HepG2 (cell line): ENCODE results near the gene PTPRM. TPM values are rescaled to one million over a fixed set of nuclear protein-coding genes. Genes with fewer than 3 reads are reported as not detected.

Source experiments
- ATAC-seq: fragments of 200-7000 bp; cut with Tn5 transposase; 3 replicates; pipeline ENCODE4 v1.9.1; 2020; ENCODE audit warnings: mild to moderate bottlenecking, moderate library complexity
- BruUV-seq: library from RNA; stranded (reverse); fragments of 400-500 nt; replicated peaks from 2 replicates; lab custom pipeline; 2021; lab: Mats Ljungman, UMichigan
- CTCF ChIA-PET: fragments of 300-600 bp; formaldehyde crosslinking; extraction: SDS; loops from one replicate; lab custom pipeline; 2021; ENCODE audit warnings: low total read pairs, inconsistent platforms, low intra/inter-chr PET ratio; lab: Yijun Ruan, JAX
- POLR2A ChIA-PET: fragments of 350-600 bp; sonication (Branson Sonifier 250); formaldehyde crosslinking; loops from one replicate; lab custom pipeline; 2020; ENCODE audit warnings: antibody characterized with exemption, inconsistent platforms; lab: Yijun Ruan, JAX
- DNase-seq: peaks from one replicate; pipeline ENCODE4 v3.0.0-alpha.2; 2015; ENCODE audit warnings: low spot score
- FAIRE-seq: peaks from 3 replicates; lab custom pipeline; 2011; peaks lifted over from hg19 to GRCh38; lab: Jason Lieb, UNC
- H2AFZ ChIP-seq: one replicate; pipeline ENCODE4 v1.6.1; 2011; ENCODE audit warnings: low read length, inconsistent platforms
- H3K27ac ChIP-seq: fragments of 300-600 bp; 3 replicates; pipeline ENCODE4 v1.8.0; 2011; ENCODE audit warnings: mixed run types, mild to moderate bottlenecking, mixed read lengths, low read length, inconsistent platforms; ENCODE audit not compliant: insufficient read depth; ENCODE audit errors: extremely low read length
- H3K27me3 ChIP-seq, 2 experiments: fragments of 200-600 bp in 1 of 2; 2 replicates in 1 of 2; 3 replicates in 1 of 2; pipeline versions ENCODE4 v1.6.0 to v1.8.0; 2011; ENCODE audit warnings: low read length in 2 of 2, mild to moderate bottlenecking in 2 of 2, moderate library complexity in 2 of 2, inconsistent platforms in 1 of 2; ENCODE audit not compliant: insufficient read depth in 2 of 2, control insufficient read depth in 1 of 2
- H3K36me3 ChIP-seq, 2 experiments: fragments of 200-600 bp in 1 of 2; replicated peaks in 1 of 2; 2 replicates in 1 of 2; 3 replicates in 1 of 2; pipeline versions ENCODE4 v1.5.1 to v1.8.0; 2011; ENCODE audit warnings: low read length in 2 of 2, inconsistent platforms in 1 of 2; ENCODE audit not compliant: insufficient read depth in 2 of 2, control insufficient read depth in 1 of 2
- H3K4me1 ChIP-seq: 2 replicates; pipeline ENCODE4 v1.5.1; 2012; ENCODE audit warnings: low read length, inconsistent platforms; ENCODE audit not compliant: insufficient read depth
- H3K4me2 ChIP-seq: 2 replicates; pipeline ENCODE4 v1.6.0; 2011; ENCODE audit warnings: low read depth, low read length, inconsistent platforms
- H3K4me3 ChIP-seq, 3 experiments: fragments of 200-600 bp in 1 of 3; sonication (generic), shearing (Covaris generic) in 1 of 3; replicated peaks in 1 of 3; 2 replicates each; pipeline ENCODE4 v1.5.1; 2011 to 2016; ENCODE audit warnings: low read length in 3 of 3, inconsistent platforms in 2 of 3, low read depth in 2 of 3, mild to moderate bottlenecking in 2 of 3, control low read depth in 1 of 3, mixed read lengths in 1 of 3; ENCODE audit not compliant: insufficient read depth in 1 of 3
- H3K79me2 ChIP-seq: one replicate; pipeline ENCODE4 v1.6.1; 2011; ENCODE audit warnings: low read length, inconsistent platforms; ENCODE audit not compliant: insufficient read depth
- H3K9ac ChIP-seq: 2 replicates; pipeline ENCODE4 v1.6.0; 2011; ENCODE audit warnings: mild to moderate bottlenecking, low read depth, low read length, inconsistent platforms; ENCODE audit not compliant: insufficient read depth
- H3K9me3 ChIP-seq: 2 replicates; pipeline ENCODE4 v1.5.1; 2012; ENCODE audit warnings: mild to moderate bottlenecking, low read length
- H4K20me1 ChIP-seq: 2 replicates; pipeline ENCODE4 v1.6.0; 2011; ENCODE audit warnings: inconsistent platforms, mild to moderate bottlenecking, low read length, moderate library complexity; ENCODE audit not compliant: insufficient read depth
- AHR ChIP-seq: IDR thresholded peaks from 2 replicates; pipeline ENCODE4 v1.6.1; 2018; ENCODE audit warnings: missing genetic modification reagents, missing compliant biosample characterization
- ELF1 ChIP-seq: sonication (generic); formaldehyde crosslinking; IDR thresholded peaks from 2 replicates; pipeline ENCODE4 v1.4.0; 2020; ENCODE audit warnings: missing genetic modification reagents
- HDAC1 ChIP-seq: sonication (generic); formaldehyde crosslinking; IDR thresholded peaks from 2 replicates; pipeline ENCODE4 v1.5.1; 2020; ENCODE audit warnings: mild to moderate bottlenecking, missing genetic modification reagents
- KLF11 ChIP-seq: IDR thresholded peaks from 2 replicates; pipeline ENCODE4 v1.6.1; 2016; ENCODE audit warnings: missing compliant biosample characterization
- MAFK ChIP-seq, 2 experiments: IDR thresholded peaks in 1 of 2; conservative IDR thresholded peaks in 1 of 2; 2 replicates each; pipeline ENCODE4 v1.6.1; 2011; ENCODE audit warnings: improper control_type of control experiment in 2 of 2, low read length in 2 of 2
- MTF1 ChIP-seq: sonication (generic); formaldehyde crosslinking; IDR thresholded peaks from 2 replicates; pipeline ENCODE4 v1.5.0; 2020; ENCODE audit warnings: missing genetic modification reagents
- NFATC3 ChIP-seq: sonication (generic); formaldehyde crosslinking; IDR thresholded peaks from 2 replicates; pipeline ENCODE4 v1.5.1; 2020; ENCODE audit warnings: mild to moderate bottlenecking, missing genetic modification reagents
- ZFX ChIP-seq: sonication (generic); formaldehyde crosslinking; IDR thresholded peaks from 2 replicates; pipeline ENCODE4 v1.4.0; 2020; ENCODE audit warnings: mild to moderate bottlenecking, low read depth, missing genetic modification reagents, moderate library complexity
- ZNF780A ChIP-seq: sonication (generic); formaldehyde crosslinking; IDR thresholded peaks from 2 replicates; pipeline ENCODE4 v1.8.0; 2022; ENCODE audit warnings: mild to moderate bottlenecking, missing genetic modification reagents, moderate library complexity
- WGBS: methylation state at CpG from one replicate; pipeline ENCODE4 v1.1.6; 2017; ENCODE audit warnings: low lambda C conversion rate; 5-methylcytosine and 5-hydroxymethylcytosine counted together
- in situ Hi-C: cut with HindIII; loops from 2 replicates; pipeline ENCODE4 v1.10.0; 2017; ENCODE audit warnings: low pct_unique_long_range_greater_than_20kb; ENCODE audit not compliant: extremely low pct_ligation_motif_present
- intact Hi-C: fragments of 100-400 bp; cut with micrococcal nuclease; formaldehyde crosslinking; loops from one replicate; pipeline ENCODE4 v1.10.0; 2022; ENCODE audit not compliant: unreplicated experiment
- polyA plus RNA-seq, 8 experiments: library from polyadenylated mRNA; depleted of rRNA in 3 of 8; stranded (reverse) in 7 of 8; unstranded in 1 of 8; fragments of >200 nt; fragmentation: Illumina TruSeq in 4 of 8; extraction: Trizol in 4 of 8; gene quantifications; 2 replicates each; pipeline versions ENCODE4 v1.2.1 to v1.2.3, GENCODE V29; 2011 to 2016; ENCODE audit warnings: low read depth in 4 of 8, missing spikeins in 1 of 8, mixed read lengths in 1 of 8; ENCODE audit not compliant: insufficient read depth in 1 of 8
- total RNA-seq, 5 experiments: library from RNA; depleted of rRNA; stranded (reverse); fragments of >200 nt; fragmentation: Illumina TruSeq; extraction: Trizol; gene quantifications; 2 replicates each; pipeline ENCODE4 v1.2.3, GENCODE V29; 2016; ENCODE audit warnings: low read depth in 1 of 5
- TF ChIP-seq, protein P1 (sequence below): fragments of 450-650 bp; IDR thresholded peaks from 2 replicates; pipeline ENCODE4 v1.6.1; 2017
- TF ChIP-seq, protein P2 (sequence below): sonication (generic); formaldehyde crosslinking; conservative IDR thresholded peaks from 2 replicates; pipeline ENCODE4 v1.4.0; 2020; ENCODE audit warnings: mild to moderate bottlenecking, missing genetic modification reagents, moderate library complexity
- TF ChIP-seq, protein P3 (sequence below): sonication (generic); formaldehyde crosslinking; IDR thresholded peaks from 2 replicates; pipeline ENCODE4 v1.9.0; 2021; ENCODE audit warnings: missing genetic modification reagents, mild to moderate bottlenecking, borderline replicate concordance
- TF ChIP-seq, protein P4 (sequence below): IDR thresholded peaks from 2 replicates; pipeline ENCODE4 v1.4.0; 2020; ENCODE audit warnings: mild to moderate bottlenecking, missing genetic modification reagents
- TF ChIP-seq, protein P5 (sequence below): sonication (generic); formaldehyde crosslinking; IDR thresholded peaks from 2 replicates; pipeline ENCODE4 v1.5.1; 2020; ENCODE audit warnings: missing genetic modification reagents, mild to moderate bottlenecking, borderline replicate concordance

Gene PTPRM
- total and polyA plus RNA-seq, 2 of the 13 experiments (the other 11 are each of a cell fraction or from before 2014, with no cell fraction given): 12.6 to 108 TPM

DNA sequence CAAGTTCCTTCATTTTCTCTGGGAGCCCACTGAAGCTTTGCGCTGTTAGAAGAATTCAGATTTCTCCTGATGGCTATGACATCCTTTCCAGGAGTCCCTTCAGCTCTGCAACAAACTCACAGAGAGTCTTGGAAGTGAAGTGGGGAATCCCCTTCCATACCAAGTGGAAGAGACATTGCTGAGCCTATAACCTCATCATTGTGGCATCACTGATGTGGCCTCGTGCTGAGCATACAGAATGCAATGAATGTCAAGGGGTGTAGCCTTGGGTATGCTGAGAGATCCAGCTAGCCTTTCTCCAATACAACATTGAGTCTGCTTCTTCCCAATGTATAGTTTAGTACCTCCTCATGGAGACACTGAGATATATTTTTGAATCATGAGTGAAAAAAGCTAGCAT lies 731.1 kb downstream of the PTPRM start:
- no peaks in the 10 kb centered on the region for H3K27me3 ChIP-seq
- no peak for DNase-seq
- no peak for FAIRE-seq
- no peak overlapping the region for H3K4me2 ChIP-seq
- ChIA-PET CTCF (no interaction called here), POLR2A (no interaction called here)
- BruUV-seq: no TSS peak
- no peaks in the 10 kb centered on the region for H3K79me2 ChIP-seq
- no peaks in the 10 kb centered on the region for H4K20me1 ChIP-seq
- 92% methylated on average over 2 of the region's 2 CpGs for WGBS
- peaks cover 14% of the 10 kb centered on the region for H3K4me1 ChIP-seq
- H3K9ac ChIP-seq: no peak overlapping the region
- no peak overlapping the region for H3K27ac ChIP-seq
- intact Hi-C loops (no loop called here), in situ Hi-C loops (no loop called here)
- no peak overlapping the region for H2AFZ ChIP-seq
- H3K9me3 ChIP-seq: no peaks in the 10 kb centered on the region
- no peak overlapping the region for H3K4me3 ChIP-seq
- H3K36me3 ChIP-seq: peaks cover 0 to 9% of the 10 kb centered on the region in 2 experiments; a peak in 3 of 5 replicates
- no peak for ATAC-seq
- TF ChIP-seq, protein P1, sequence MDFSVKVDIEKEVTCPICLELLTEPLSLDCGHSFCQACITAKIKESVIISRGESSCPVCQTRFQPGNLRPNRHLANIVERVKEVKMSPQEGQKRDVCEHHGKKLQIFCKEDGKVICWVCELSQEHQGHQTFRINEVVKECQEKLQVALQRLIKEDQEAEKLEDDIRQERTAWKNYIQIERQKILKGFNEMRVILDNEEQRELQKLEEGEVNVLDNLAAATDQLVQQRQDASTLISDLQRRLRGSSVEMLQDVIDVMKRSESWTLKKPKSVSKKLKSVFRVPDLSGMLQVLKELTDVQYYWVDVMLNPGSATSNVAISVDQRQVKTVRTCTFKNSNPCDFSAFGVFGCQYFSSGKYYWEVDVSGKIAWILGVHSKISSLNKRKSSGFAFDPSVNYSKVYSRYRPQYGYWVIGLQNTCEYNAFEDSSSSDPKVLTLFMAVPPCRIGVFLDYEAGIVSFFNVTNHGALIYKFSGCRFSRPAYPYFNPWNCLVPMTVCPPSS: no peak
- TF ChIP-seq MAFK (conservative IDR thresholded peaks at IDR 0.05 in 1 of 2, IDR thresholded peaks at IDR 0.05 in 1 of 2; ENCODE audit: low read length in 2 of 2) (no peak), KLF11 (CRISPR knock-in tag) (no peak), ELF1 (CRISPR knock-in tag) (no peak), ZFX (no peak), HDAC1 (no peak), ZNF780A (CRISPR knock-in tag) (no peak), AHR (CRISPR knock-in tag) (no peak), NFATC3 (CRISPR knock-in tag) (no peak), MTF1 (CRISPR knock-in tag) (no peak)
- TF ChIP-seq, protein P2, sequence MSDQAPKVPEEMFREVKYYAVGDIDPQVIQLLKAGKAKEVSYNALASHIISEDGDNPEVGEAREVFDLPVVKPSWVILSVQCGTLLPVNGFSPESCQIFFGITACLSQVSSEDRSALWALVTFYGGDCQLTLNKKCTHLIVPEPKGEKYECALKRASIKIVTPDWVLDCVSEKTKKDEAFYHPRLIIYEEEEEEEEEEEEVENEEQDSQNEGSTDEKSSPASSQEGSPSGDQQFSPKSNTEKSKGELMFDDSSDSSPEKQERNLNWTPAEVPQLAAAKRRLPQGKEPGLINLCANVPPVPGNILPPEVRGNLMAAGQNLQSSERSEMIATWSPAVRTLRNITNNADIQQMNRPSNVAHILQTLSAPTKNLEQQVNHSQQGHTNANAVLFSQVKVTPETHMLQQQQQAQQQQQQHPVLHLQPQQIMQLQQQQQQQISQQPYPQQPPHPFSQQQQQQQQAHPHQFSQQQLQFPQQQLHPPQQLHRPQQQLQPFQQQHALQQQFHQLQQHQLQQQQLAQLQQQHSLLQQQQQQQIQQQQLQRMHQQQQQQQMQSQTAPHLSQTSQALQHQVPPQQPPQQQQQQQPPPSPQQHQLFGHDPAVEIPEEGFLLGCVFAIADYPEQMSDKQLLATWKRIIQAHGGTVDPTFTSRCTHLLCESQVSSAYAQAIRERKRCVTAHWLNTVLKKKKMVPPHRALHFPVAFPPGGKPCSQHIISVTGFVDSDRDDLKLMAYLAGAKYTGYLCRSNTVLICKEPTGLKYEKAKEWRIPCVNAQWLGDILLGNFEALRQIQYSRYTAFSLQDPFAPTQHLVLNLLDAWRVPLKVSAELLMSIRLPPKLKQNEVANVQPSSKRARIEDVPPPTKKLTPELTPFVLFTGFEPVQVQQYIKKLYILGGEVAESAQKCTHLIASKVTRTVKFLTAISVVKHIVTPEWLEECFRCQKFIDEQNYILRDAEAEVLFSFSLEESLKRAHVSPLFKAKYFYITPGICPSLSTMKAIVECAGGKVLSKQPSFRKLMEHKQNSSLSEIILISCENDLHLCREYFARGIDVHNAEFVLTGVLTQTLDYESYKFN: no peak
- TF ChIP-seq, protein P3, sequence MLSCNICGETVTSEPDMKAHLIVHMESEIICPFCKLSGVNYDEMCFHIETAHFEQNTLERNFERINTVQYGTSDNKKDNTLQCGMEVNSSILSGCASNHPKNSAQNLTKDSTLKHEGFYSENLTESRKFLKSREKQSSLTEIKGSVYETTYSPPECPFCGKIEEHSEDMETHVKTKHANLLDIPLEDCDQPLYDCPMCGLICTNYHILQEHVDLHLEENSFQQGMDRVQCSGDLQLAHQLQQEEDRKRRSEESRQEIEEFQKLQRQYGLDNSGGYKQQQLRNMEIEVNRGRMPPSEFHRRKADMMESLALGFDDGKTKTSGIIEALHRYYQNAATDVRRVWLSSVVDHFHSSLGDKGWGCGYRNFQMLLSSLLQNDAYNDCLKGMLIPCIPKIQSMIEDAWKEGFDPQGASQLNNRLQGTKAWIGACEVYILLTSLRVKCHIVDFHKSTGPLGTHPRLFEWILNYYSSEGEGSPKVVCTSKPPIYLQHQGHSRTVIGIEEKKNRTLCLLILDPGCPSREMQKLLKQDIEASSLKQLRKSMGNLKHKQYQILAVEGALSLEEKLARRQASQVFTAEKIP (CRISPR knock-in tag): no peak
- TF ChIP-seq, protein P4, sequence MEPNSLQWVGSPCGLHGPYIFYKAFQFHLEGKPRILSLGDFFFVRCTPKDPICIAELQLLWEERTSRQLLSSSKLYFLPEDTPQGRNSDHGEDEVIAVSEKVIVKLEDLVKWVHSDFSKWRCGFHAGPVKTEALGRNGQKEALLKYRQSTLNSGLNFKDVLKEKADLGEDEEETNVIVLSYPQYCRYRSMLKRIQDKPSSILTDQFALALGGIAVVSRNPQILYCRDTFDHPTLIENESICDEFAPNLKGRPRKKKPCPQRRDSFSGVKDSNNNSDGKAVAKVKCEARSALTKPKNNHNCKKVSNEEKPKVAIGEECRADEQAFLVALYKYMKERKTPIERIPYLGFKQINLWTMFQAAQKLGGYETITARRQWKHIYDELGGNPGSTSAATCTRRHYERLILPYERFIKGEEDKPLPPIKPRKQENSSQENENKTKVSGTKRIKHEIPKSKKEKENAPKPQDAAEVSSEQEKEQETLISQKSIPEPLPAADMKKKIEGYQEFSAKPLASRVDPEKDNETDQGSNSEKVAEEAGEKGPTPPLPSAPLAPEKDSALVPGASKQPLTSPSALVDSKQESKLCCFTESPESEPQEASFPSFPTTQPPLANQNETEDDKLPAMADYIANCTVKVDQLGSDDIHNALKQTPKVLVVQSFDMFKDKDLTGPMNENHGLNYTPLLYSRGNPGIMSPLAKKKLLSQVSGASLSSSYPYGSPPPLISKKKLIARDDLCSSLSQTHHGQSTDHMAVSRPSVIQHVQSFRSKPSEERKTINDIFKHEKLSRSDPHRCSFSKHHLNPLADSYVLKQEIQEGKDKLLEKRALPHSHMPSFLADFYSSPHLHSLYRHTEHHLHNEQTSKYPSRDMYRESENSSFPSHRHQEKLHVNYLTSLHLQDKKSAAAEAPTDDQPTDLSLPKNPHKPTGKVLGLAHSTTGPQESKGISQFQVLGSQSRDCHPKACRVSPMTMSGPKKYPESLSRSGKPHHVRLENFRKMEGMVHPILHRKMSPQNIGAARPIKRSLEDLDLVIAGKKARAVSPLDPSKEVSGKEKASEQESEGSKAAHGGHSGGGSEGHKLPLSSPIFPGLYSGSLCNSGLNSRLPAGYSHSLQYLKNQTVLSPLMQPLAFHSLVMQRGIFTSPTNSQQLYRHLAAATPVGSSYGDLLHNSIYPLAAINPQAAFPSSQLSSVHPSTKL (CRISPR knock-in tag): no peak
- TF ChIP-seq, protein P5, sequence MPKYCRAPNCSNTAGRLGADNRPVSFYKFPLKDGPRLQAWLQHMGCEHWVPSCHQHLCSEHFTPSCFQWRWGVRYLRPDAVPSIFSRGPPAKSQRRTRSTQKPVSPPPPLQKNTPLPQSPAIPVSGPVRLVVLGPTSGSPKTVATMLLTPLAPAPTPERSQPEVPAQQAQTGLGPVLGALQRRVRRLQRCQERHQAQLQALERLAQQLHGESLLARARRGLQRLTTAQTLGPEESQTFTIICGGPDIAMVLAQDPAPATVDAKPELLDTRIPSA (CRISPR knock-in tag): no peak
